SH-SY5Y (cell line): ENCODE data around the gene ZNF346.

Experiments
- GATA2 ChIP-seq: IDR thresholded peaks from 2 replicates; pipeline ENCODE4 v1.6.1; 2011; ENCODE audit warnings: mild to moderate bottlenecking, low read depth, low read length
- GATA3 ChIP-seq: IDR thresholded peaks from 2 replicates; pipeline ENCODE4 v1.6.1; 2011; ENCODE audit warnings: low read depth, mild to moderate bottlenecking, low read length, moderate library complexity

DNA sequence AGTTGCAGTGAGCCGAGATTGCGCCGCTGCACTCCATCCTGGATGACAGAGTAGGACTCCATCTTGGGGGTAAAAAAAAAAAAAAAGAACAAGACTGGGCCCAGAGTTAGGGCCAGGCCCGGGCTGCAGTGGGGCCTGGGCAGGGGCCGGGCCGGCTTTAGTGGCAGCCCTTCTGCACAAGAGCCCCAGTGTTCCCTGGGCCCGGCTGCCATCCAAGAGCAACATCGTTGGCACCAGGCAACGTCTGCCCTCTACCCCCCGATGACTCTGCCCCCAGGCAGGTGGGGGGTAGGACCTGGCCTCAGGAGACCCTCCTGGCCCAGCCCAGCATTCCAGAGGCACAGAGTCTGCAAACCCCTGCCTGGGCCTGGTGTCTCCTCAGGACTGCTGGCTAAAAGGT lies 59.4 kb downstream of the ZNF346 start:
- TF ChIP-seq GATA3 (no peak), GATA2 (no peak)
